Mucosa of descending colon (tissue), 3 donors: Measurements from ENCODE around the gene BUD23. TPM values are rescaled to one million over a fixed set of nuclear protein-coding genes. Genes with fewer than 3 reads are reported as not detected.
A peak's percentile ranks its signal among the peaks of the same experiment; 100 is the strongest.

Source experiments
- ATAC-seq: fragments of 200-7000 bp; cut with Tn5 transposase; one replicate; pipeline ENCODE4 v1.9.1; 2020; ENCODE audit warnings: mild to moderate bottlenecking, moderate library complexity
- DNase-seq, 3 donors: peaks; one replicate each; pipeline ENCODE4 v3.0.0-alpha.2; 2020
- H3K36me3 ChIP-seq: fragments of 200-600 bp; one replicate; pipeline ENCODE4 v1.8.0; 2021; ENCODE audit warnings: low read depth, mild to moderate bottlenecking
- H3K4me1 ChIP-seq: fragments of 200-600 bp; one replicate; pipeline ENCODE4 v1.8.0; 2021; ENCODE audit warnings: low read depth, mild to moderate bottlenecking
- H3K4me3 ChIP-seq: fragments of 200-600 bp; one replicate; pipeline ENCODE4 v1.8.0; 2021; ENCODE audit warnings: mild to moderate bottlenecking
- H3K9me3 ChIP-seq: fragments of 200-600 bp; one replicate; pipeline ENCODE4 v1.8.0; 2021; ENCODE audit warnings: mild to moderate bottlenecking
- CTCF ChIP-seq: fragments of 200-600 bp; IDR thresholded peaks from one replicate; pipeline ENCODE4 v1.8.0; 2022; ENCODE audit warnings: antibody characterized with exemption, mild to moderate bottlenecking
- intact Hi-C, 2 donors: fragments of 100-400 bp; cut with DNase I in 1 of 2; cut with micrococcal nuclease in 1 of 2; formaldehyde crosslinking; loops; one replicate each; pipeline versions ENCODE4 v1.11.0 to v1.11.1; 2022; cut with DNase I, micrococcal nuclease
- total RNA-seq, 3 donors: library from RNA; stranded (reverse); fragmentation: NEBNext Ultra II Directional in 2 of 3; extraction: Animal tissue kit (Norgen Biotek cat#: 25700) in 2 of 3; gene quantifications; one replicate each; pipeline versions ENCODE4 v1.2.1 to v1.2.4, GENCODE V29; 2021 to 2023
- donor health status: DM: no; HTN: no; CAD: no; lungs with moderate emphysema.
- donor health status: DM: no; HTN: no; CAD: no.
- donor health status: DM: no; HTN: yes; CAD: no.

BUD23 gene
- total RNA-seq, 3 donors from 2014 or later: 38.4 to 61.2 (median 43.0) TPM

DNA sequence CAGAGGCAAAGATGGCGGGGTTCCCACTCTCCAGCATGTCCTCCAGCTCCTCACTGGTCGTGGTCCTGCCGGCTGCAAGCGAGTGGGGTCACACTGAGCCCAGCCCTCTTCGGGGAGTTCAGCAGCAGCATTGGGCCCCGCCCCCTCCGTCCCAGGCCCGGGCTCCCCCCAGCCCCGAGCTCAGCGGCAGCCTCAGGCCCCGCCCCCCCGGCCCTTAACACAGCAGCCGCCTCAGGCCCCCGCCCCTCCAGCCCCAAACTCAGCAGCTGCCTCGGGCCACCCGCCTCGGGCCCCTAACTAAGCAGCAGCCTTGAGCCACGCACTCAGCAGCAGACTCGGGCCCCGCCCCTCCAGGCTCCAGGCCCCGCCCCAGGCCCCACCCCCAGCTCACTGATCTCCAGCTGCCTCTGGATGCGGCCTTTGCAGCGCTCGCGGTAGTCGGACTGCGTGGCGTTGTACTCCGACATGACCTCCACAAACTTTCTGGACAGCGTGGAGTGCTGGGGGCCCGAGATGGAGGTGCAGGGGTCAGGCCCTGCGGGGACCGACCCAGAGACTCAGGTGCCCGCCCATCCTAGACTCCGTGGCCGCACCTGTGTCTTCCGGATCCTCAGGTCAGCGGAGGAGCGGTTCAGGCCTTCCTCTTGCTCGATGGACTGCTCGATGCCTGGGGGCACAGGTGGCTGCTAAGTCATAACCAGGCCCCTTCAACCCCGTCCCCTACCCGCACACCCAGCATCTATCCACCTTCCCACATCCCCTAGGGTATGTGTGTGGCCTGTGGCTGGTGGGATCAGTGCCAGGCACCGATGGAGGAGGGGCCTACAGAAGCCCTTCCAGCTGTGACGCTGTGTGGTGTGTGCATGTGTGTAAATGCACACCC is 20.6 kb downstream of the BUD23 start:
- Histone ChIP-seq H3K36me3 (no peaks in the 10 kb centered on the region), H3K9me3 (no peaks in the 10 kb centered on the region), H3K4me1 (no peaks in the 10 kb centered on the region), H3K4me3 (no peak overlapping the region)
- ATAC-seq (peak; percentile 71), DNase-seq (peak; percentile 72 to 82 (median 78))
- intact Hi-C loops: no loop called here
- no peak for TF ChIP-seq CTCF

DNA sequence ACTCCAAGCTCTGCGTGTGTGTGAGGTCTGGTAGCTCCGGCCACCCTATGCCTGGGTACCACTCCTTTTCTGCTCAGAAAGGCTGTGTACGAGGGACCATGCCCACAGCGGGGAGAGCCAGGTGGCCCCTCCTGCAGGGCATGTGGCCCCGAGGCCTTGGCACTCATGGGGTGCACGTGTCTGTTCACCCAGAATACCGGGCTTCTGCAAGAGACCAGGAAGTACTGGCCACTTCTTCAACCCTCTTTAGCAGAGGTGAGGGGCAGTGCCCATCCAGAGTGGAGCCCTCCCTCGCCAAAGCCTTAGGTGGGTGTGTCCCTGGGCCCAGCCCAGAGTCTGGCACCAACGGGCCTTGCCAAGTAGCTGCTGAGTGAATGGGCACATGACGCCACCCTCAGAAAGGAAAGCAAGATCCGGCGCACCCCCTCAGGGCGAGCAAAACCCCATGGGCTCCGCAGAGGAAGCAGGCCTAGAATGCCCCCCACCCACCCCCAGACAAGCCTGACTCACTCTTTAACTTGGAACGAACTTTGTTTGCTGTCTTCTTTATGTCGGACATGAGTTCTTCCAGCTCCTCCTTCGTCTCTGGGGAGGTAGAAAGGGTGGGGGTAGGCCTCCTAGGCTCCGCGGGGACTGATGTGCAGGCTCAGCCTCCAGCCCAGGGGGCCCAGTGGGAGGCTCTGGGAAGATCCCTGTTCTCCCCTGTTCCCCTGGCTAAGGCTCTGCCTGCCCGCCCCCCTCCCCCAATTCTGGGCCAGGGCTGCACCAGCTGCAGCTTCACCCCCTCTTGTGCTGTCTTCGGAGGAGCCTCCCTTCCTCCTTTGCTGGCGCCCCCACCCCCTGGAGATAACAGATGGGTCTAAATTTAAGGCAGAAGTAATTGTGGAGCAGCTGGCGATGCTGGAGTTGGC is 21.5 kb downstream of the BUD23 start:
- no peaks in the 10 kb centered on the region for H3K4me1 ChIP-seq
- DNase-seq (no peak), ATAC-seq (no peak)
- no peaks in the 10 kb centered on the region for H3K36me3 ChIP-seq
- no peaks in the 10 kb centered on the region for H3K9me3 ChIP-seq
- no peak overlapping the region for H3K4me3 ChIP-seq
- intact Hi-C loops: no loop called here
- TF ChIP-seq CTCF: no peak

DNA sequence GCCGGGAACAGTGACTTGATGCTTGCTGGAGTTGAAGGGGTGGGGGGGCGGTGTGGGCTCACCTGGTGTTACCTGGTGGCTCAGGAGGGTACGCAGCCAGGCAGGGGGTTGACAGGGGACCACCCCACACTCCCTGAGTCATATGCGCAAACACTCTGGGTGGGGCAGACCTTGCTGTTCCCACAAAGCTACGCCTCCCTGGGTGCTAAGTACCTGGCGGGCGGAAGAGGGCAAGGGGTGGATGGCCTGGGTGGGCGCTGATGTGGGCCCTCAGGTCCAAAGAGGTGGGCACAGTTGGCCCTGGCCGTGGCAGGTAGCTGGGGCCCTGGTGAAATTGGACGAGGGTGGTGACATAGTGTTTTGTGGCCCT is 22.1 kb downstream of the BUD23 start:
- H3K36me3 ChIP-seq: no peaks in the 10 kb centered on the region
- ATAC-seq: no peak
- intact Hi-C loops: no loop called here
- no peak for TF ChIP-seq CTCF
- H3K4me1 ChIP-seq: no peaks in the 10 kb centered on the region
- H3K4me3 ChIP-seq: no peak overlapping the region
- no peaks in the 10 kb centered on the region for H3K9me3 ChIP-seq
- no peak for DNase-seq

DNA sequence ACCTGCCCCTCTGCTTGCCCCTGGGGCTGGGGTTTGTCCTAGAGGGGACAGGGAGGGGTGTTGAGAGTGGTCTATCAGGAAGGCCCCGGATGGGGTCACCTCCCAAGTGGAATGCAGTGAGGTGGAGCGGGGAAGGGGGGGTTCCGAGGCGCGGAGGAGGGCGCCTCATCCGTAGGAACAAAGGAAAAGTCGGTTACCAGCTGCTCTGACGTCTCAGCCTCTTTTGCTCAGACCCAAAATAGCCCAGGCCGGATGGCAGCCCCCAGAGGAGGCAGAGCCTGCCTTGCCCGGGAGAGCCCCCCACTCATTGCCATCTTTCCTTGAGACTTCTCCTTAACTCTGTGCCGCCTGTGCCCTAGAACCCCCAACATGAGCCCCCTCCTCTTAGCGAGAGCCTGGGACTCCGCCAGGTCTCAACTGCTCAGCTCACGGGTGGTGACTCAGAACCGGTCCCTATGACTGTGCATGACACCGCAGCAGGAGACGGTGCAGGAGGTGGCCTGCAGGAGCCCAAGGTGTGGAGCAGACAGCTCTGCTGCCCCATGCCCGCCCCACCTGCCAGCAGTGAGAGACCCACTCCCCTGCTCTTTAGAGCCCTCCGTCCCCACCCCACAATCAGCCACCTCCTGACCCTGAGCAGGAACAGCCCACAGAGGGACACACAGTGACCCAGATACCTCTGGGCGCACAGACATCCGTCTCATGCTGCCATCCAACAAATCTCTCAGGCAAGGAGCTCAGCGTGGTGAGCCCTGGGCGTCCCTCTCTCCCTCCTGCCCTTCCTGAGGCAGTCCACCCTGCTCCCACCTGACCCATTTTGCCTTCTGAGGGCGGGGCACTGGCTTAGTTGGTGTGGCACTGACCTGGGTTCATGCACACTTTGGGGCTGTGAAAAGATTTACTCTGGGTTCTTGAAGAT is 23.0 kb downstream of the BUD23 start:
- no peak for ATAC-seq

More for the DNA sequence above, 23.0 kb downstream of the BUD23 start:
- TF ChIP-seq CTCF: no peak
- H3K4me3 ChIP-seq: no peak overlapping the region
- H3K36me3 ChIP-seq: no peaks in the 10 kb centered on the region
- no peaks in the 10 kb centered on the region for H3K4me1 ChIP-seq
- intact Hi-C loops: no loop called here
- no peaks in the 10 kb centered on the region for H3K9me3 ChIP-seq
- DNase-seq: no peak
